VCaP (cell line): ENCODE measurements around the gene AP1S1.
A peak's percentile ranks its signal among the peaks of the same experiment; 100 is the strongest.

Source experiments
- H3K27ac ChIP-seq: fragments of 450-650 bp; 2 replicates; pipeline ENCODE4 v1.5.1; 2017
- CTCF ChIP-seq: fragments of 450-650 bp; conservative IDR thresholded peaks from 2 replicates; pipeline ENCODE4 v1.5.1; 2017; ENCODE audit warnings: mild to moderate bottlenecking, moderate library complexity

Gene AP1S1

DNA sequence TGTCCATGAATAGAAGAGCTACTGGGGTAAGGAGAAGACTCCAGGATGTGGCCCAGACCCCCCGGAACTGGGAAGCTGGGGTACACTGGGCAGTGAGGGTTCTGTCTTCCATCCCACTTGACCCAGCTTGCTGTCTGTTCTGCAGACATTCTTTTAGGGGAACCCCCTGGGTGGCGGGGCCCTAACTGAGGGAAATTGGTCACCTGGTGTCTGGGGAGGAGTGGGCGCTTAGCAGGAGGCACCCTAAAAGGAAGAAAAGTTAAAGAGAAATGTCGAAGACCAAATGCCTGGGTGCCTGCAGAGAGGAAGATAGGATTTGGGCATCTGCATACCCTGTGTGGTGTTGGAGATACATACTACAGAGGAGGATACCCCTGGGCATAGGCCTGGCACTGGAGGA, 1.0 kb downstream of the AP1S1 start:
- H3K27ac ChIP-seq = peak overlapping the region; percentile 89
- TF ChIP-seq CTCF = no peak

GRCh38 chr7:101156277-101156676, 2.0 kb downstream of the AP1S1 start:
- peak overlapping the region; percentile 89; the same call in 1 of the 2 replicates for H3K27ac ChIP-seq
- TF ChIP-seq CTCF = no peak; the same call in 1 of the 2 replicates

- TF ChIP-seq CTCF = no peak
- no peak overlapping the region for H3K27ac ChIP-seq
Measured at GRCh38 chr7:101156866-101157589, 2.8 kb downstream of the AP1S1 start.

- H3K27ac ChIP-seq = peak overlapping the region; percentile 98
- no peak for TF ChIP-seq CTCF
Measured at GRCh38 chr7:101159696-101160674, 5.7 kb downstream of the AP1S1 start.

DNA sequence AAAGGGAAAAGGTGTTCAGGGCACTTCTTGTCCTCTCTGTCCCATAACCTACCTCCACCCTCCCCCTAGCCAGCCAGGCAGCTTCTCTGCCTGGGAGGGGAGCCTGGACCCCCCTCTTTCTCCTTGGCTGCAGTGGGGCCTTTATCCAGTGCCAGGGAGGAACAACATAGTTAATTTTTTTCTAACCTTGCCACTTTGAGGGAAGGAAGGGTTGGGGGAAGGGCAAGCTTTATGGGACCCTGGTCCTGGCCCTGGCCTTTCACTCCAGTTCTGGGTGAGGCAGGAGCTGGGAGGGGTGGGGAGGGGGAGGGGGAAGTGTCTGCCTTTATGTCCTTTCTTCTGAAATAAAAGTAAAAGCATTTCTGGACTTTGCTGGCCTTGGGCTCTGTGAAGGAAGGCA, 6.6 kb downstream of the AP1S1 start:
- H3K27ac ChIP-seq = peak overlapping the region; percentile 98
- no peak for TF ChIP-seq CTCF

DNA sequence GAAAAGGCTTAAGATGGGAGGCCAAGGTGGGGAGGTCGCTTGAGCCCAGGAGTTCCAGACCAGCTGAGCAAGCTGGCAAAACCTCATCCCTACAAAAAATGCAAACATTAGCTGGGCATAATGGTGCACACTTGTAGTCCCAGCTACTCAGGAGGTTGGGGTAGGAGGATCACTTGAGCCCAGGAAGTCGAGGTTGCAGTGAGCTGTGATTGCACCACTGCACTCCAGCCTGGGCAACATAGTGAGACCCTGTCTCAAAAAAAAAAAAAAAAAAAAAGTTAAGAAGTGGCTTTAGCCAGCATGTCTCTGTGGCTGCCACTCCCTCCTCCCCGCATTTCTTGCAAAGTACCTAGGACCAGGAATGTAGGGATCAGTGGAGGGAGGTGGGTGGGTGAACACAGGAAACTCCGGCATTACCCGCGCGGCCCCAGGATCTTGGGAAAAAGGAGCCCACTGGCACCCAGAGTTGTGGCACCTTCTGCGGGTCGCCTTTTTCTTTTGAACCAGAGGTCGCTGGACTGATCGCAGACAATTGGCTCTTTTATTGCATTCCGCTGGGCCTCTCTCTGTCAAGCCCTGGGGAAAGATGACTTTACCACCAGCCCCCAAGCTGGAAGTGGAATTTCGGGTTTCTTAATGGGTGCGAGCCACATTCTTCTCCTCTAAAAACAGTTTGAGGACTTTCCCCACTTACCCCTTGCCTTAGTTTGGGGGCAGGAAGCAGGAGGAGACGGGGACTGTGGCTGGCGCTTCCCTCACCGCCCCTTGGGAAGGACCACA, 7.6 kb downstream of the AP1S1 start:
- peak overlapping the region; percentile 98 for H3K27ac ChIP-seq
- no peak for TF ChIP-seq CTCF
